HUDEP-2 (cell line): Measurements from ENCODE around the gene SNRK.

Experiments
- DNase-seq, 76 experiments: peaks; one replicate each; lab custom pipeline; 2025; ENCODE audit not compliant: unreplicated experiment in 76 of 76; lab: John Stamatoyannopoulos, UW

Gene SNRK

GRCh38 chr3:43307226-43307625, 20.9 kb downstream of the SNRK start:
- no peak for DNase-seq

- DNase-seq = no peak
These were observed 21.3 kb downstream of the SNRK start for GRCh38 chr3:43307649-43308048.

- DNase-seq = no peak
These were observed 23.3 kb downstream of the SNRK start for GRCh38 chr3:43309372-43310305.

- DNase-seq = no peak
These were observed 30.6 kb downstream of the SNRK start for GRCh38 chr3:43316783-43317460.

GRCh38 chr3:43317461-43318316, 31.3 kb downstream of the SNRK start:
- no peak for DNase-seq

GRCh38 chr3:43319376-43319775, 33.0 kb downstream of the SNRK start:
- DNase-seq = no peak

- no peak for DNase-seq
These were observed 33.5 kb downstream of the SNRK start for GRCh38 chr3:43319794-43320193.

- no peak for DNase-seq
These were observed 33.9 kb downstream of the SNRK start for GRCh38 chr3:43320288-43320687.

GRCh38 chr3:43323541-43323940, 37.2 kb downstream of the SNRK start:
- DNase-seq = no peak

GRCh38 chr3:43326891-43327581, 40.7 kb downstream of the SNRK start:
- DNase-seq = peak in 1 of 76 experiments; percentile 1

GRCh38 chr3:43327582-43327979, 41.2 kb downstream of the SNRK start:
- DNase-seq = no peak

- DNase-seq = no peak
These were observed 42.3 kb downstream of the SNRK start for GRCh38 chr3:43328653-43329052.

- no peak for DNase-seq
These were observed 44.6 kb downstream of the SNRK start for GRCh38 chr3:43330981-43331380.

GRCh38 chr3:43331381-43331780, 45.0 kb downstream of the SNRK start:
- no peak for DNase-seq

- no peak for DNase-seq
These were observed 48.6 kb downstream of the SNRK start for GRCh38 chr3:43334976-43335375.

- DNase-seq = no peak
These were observed 49.5 kb downstream of the SNRK start for GRCh38 chr3:43335799-43336198.

- DNase-seq = no peak
These were observed 52.0 kb downstream of the SNRK start for GRCh38 chr3:43338295-43338694.

- DNase-seq = peak in 1 of 76 experiments; percentile 4
These were observed 54.1 kb downstream of the SNRK start for GRCh38 chr3:43340403-43340802.

- no peak for DNase-seq
These were observed 55.4 kb downstream of the SNRK start for GRCh38 chr3:43341788-43342187.

GRCh38 chr3:43343185-43343584, 56.8 kb downstream of the SNRK start:
- no peak for DNase-seq
